ENCODE measurements around the gene ATP11A. TPM values are rescaled to one million over a fixed set of nuclear protein-coding genes. Genes with fewer than 3 reads are reported as not detected.
"Not testable (repeated sequence)": the region's sequence is repeated elsewhere in the genome, so short reads cannot be mapped to it uniquely, and the experiment has no call there.

The ATP11A gene
- total RNA-seq, 1 donor from 2014 or later: 23.7 TPM

DNA sequence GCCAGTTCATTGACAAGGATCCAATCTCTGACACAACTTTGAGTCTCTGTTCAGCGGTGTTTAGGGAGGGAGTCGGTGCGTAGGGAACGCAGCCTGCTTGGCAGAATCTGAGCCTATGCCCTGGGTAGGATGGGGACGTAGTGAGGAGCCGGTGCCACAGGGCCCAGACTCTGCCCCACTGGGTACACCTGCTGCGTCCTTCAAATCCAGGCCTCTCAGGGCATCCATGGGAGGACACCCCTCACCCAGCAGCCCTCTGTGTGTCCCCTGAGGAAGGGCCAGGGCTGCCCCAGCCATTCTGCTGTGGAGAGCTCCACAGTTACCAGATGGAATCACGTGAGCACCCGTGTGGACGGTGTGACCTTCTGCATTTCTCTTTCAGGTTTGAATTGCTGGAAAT, 146.0 kb downstream of the ATP11A start:
- DNase-seq (ENCODE audit: low read depth, low spot score): no peak

DNA sequence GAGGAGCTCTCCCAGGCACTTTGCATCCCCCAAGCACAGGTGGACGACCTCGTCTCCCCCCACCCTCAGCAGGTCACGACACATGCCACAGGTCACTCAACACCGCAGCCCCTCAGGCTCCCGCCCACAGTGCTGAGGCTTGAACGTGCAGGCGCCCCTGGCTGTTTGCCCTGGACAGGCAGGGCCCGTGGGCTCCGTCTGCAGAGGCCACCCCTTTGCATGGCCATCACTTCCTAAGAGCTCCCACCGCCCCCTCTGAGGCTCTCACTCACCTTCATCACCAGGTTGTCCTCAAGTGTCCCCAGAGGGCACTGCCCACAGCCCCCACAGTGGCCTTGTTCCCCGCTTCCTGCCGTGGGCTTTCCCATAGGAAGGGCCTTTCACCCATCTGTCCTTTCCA, 147.1 kb downstream of the ATP11A start:
- DNase-seq (ENCODE audit: low read depth, low spot score): no peak

GRCh38 chr13:112837371-112838037, 147.7 kb downstream of the ATP11A start:
- no peak for DNase-seq (ENCODE audit: low read depth, low spot score)

GRCh38 chr13:112838038-112838841, 148.4 kb downstream of the ATP11A start:
- DNase-seq (ENCODE audit: low read depth, low spot score): no peak

GRCh38 chr13:112838842-112839117, 148.9 kb downstream of the ATP11A start:
- no peak for DNase-seq (ENCODE audit: low read depth, low spot score)

GRCh38 chr13:112839356-112840105, 149.7 kb downstream of the ATP11A start:
- DNase-seq (ENCODE audit: low read depth, low spot score): no peak

DNA sequence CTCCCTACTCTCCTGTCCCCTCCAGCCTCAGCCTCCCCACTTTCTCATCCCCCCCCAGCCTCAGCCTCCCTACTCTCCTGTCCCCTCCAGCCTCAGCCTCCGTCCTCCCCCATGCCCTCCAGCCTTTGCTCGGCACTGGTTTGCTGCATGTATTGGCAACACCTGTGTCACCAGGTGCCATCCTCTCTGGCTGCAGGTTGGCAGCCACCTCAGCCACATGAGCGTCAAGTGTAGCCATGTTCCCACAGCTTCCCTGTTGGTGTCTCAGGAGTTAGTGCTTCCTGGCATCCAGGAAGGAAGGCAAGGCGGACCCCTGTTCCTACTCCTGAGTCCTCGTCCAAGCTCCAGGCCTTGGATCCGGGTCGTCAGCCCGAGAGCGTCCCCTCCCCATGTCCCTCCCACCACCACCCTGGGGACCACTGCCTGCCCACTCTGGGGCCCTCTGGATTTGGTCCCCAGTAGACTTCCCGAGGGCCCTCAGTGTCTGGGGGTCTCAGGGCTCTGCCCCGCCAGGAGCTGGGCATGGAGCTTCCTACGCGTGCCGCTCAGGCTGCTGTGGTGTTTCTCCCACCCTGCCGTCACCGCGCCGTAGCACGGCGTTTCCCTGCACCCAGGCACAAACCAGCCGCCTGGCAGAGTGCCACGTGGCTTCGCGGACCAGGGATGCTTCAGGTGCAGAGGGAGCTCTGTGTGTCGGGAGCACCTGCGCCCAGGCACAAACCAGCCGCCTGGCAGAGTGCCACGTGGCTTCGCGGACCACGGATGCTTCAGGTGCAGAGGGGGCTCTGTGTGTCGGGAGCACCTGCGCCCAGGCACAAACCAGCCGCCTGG, 150.8 kb downstream of the ATP11A start:
- no peak for DNase-seq (ENCODE audit: low read depth, low spot score)

- not testable (repeated sequence) for DNase-seq (ENCODE audit: low read depth, low spot score)
These were observed 151.6 kb downstream of the ATP11A start for GRCh38 chr13:112841303-112842015.

DNA sequence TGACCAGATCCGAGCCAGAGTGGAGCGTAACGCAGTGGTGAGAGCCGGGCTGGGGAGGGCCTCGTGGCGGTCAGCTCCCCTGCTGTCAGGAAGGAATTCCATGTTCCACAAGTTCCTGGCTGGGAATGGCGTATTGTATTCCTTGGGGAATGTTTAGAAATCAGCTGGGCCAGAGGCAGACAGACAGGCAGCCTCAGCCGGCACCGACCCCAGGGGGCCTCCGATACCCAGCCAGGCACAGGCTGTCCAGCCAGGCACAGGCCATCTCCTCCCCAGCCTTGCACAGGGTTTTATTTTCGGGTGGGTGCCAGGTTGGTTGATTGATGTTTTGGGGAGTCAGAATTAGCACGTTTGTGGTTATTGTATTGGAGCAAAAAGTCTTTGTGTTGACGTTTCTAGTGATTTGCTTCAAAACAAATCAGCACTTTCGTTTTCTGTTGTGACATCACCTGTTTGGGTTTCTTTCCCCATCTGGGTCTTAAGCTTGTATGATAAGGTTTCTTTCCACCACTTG, 152.6 kb downstream of the ATP11A start:
- no peak for DNase-seq (ENCODE audit: low read depth, low spot score)

DNA sequence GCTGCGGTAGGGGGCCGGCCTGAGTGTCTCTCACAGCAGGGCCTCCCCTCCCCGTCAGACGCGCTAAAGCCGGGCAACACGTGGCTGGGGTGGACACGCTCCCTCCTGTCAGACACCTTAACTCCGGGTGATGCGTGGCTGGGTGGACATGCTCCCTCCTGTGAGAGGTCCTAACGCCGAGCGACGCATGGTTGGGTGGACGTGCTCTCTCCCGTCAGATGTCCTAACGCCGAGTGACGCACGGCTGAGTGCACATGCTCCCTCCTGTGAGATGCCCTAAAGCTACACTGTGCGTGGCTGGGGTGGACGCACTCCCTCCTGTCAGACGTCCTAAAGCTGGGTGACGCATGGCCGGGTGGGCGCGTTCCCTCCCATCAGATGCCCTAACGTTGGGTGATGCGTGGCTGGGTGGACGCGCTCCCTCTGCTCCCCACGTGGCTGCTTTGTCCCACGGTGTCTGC, 153.1 kb downstream of the ATP11A start:
- no peak for DNase-seq (ENCODE audit: low read depth, low spot score)

GRCh38 chr13:112843392-112844111, 153.7 kb downstream of the ATP11A start:
- no peak for DNase-seq (ENCODE audit: low read depth, low spot score)

GRCh38 chr13:112844411-112844810, 154.6 kb downstream of the ATP11A start:
- no peak for DNase-seq (ENCODE audit: low read depth, low spot score)

- DNase-seq (ENCODE audit: low read depth, low spot score): no peak
These were observed 155.0 kb downstream of the ATP11A start for GRCh38 chr13:112844879-112845278.

DNA sequence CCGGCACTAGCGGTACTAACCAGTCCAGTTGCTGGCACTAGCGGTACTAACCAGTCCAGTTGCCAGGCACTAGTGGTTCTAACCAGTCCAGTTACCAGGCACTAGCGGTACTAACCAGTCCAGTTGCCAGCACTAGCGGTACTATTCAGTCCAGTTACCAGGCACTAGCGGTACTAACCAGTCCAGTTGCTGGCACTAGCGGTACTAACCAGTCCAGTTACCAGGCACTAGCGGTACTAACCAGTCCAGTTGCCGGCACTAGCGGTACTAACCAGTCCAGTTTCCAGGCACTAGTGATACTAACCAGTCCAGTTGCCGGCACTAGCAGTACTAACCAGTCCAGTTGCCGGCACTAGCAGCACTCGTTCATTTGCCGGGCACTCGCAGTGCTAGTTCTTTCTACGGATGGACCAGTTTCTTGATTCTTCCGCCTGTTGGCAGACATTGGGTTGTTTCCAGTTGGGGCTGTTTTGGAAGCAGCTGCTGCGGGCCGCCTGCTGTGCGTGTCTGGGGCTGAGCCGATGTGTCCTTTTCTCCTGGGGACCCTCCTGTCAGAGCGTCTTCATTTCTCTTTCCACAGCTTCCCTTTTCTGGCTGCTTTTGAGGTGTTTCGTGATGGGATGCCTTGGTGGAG, 155.8 kb downstream of the ATP11A start:
- DNase-seq (ENCODE audit: low read depth, low spot score): no peak

GRCh38 chr13:112846411-112847115, 156.7 kb downstream of the ATP11A start:
- DNase-seq (ENCODE audit: low read depth, low spot score): no peak

GRCh38 chr13:112849500-112849899, 159.7 kb downstream of the ATP11A start:
- no peak for DNase-seq (ENCODE audit: low read depth, low spot score)

DNA sequence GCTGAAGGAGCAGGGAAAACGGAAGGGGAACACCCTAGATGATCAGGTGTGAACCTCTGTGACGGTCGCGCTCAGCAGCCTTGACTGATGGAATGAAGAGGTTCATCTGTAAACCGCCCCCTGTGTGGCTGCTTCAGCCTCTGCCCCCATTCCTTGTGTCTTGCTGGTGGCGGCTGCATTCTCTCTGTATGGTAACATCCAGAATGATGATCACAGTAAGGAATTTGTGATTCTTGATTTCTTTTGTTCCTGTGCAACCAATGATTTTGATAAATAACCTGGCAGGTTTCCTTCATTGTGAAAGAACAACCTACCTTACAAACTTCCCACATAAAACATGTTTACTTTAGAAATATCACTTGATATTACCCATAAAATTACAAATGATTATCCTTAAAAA, 160.4 kb downstream of the ATP11A start:
- DNase-seq (ENCODE audit: low read depth, low spot score): no peak

DNA sequence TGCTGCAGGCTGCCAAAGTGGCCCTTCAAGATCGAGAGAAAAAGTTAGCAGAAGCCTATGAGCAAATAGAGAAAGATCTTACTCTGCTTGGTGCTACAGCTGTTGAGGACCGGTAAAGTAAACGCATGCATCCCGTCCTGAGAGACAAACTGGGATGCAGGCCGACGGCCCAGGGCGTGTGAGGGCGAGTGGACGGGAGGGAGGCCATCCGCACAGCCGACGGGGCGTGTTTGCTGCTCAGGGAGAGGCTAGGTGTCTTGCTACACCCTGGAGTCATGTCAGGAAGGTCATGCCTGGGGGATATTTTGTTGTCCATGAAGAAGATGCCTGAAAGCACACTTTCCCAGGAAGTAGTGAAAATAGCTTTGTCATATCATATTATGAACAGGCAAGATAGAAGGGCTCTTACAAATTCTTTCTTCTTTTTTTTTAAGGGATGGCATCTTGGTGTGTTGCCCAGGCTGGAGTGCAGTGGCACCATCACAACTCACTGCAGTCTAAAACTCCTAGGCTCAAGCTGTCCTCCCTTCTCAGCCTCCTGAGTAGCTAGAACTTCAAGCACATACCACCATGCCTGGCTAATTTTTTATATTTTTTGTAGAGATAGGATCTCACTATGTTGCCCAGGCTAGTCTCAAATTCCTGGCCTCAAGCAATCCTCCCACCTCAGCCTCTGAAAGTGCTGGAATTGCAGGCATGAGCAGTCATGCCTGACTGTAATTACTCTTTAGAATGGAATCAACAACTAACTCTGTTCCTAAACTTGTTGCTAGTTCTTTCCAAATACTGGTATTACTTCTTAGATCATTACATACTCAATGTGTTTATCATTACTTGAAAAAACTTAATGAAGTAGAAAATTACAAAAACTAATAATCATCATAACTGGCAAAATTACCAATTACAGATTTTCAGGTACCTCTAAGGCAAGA, 161.5 kb downstream of the ATP11A start:
- DNase-seq (ENCODE audit: low read depth, low spot score): no peak

Measured in pulmonary artery endothelial cell (primary cell).